GM23338 (cell line): Measurements from ENCODE around the gene CIB4. TPM values are rescaled to one million over a fixed set of nuclear protein-coding genes. Genes with fewer than 3 reads are reported as not detected.

Source experiments
- ATAC-seq: fragments of 200-7000 bp; cut with Tn5 transposase; 3 replicates; pipeline ENCODE4 v1.9.1; 2020
- DNase-seq: peaks from one replicate; pipeline ENCODE4 v3.0.0-alpha.2; 2015; ENCODE audit warnings: low spot score
- H2AFZ ChIP-seq: fragments of 200-600 bp; sonication (generic); 2 replicates; pipeline ENCODE4 v1.8.0; 2016; ENCODE audit warnings: antibody characterized with exemption, mild to moderate bottlenecking, moderate library complexity
- H3F3A ChIP-seq: fragments of 200-600 bp; sonication (generic); replicated peaks from 2 replicates; pipeline ENCODE4 v1.8.0; 2017; ENCODE audit warnings: antibody characterized with exemption, mixed run types, low read depth
- H3K27ac ChIP-seq: fragments of 200-600 bp; sonication (generic); 2 replicates; pipeline ENCODE4 v1.6.1; 2016; ENCODE audit warnings: low read depth
- H3K27me3 ChIP-seq: fragments of 200-600 bp; sonication (generic); 2 replicates; pipeline ENCODE4 v1.8.0; 2016; ENCODE audit warnings: mild to moderate bottlenecking, mixed run types, moderate library complexity; ENCODE audit not compliant: insufficient read depth
- H3K36me3 ChIP-seq: fragments of 200-600 bp; sonication (generic); 2 replicates; pipeline ENCODE4 v1.8.0; 2016; ENCODE audit warnings: mild to moderate bottlenecking; ENCODE audit not compliant: insufficient read depth
- H3K4me1 ChIP-seq: fragments of 200-600 bp; sonication (generic); 2 replicates; pipeline ENCODE4 v1.8.0; 2016; ENCODE audit warnings: mild to moderate bottlenecking, moderate library complexity; ENCODE audit not compliant: insufficient read depth
- H3K4me2 ChIP-seq: fragments of 200-600 bp; sonication (generic); 2 replicates; pipeline ENCODE4 v1.7.1; 2017; ENCODE audit warnings: mixed run types
- H3K4me3 ChIP-seq: fragments of 200-600 bp; sonication (generic); 2 replicates; pipeline ENCODE4 v1.6.1; 2016; ENCODE audit warnings: mixed run types
- H3K79me2 ChIP-seq: fragments of 200-600 bp; sonication (generic); replicated peaks from 2 replicates; pipeline ENCODE4 v1.8.0; 2017; ENCODE audit warnings: mild to moderate bottlenecking; ENCODE audit not compliant: insufficient read depth
- H3K9me2 ChIP-seq: fragments of 200-600 bp; sonication (generic); 2 replicates; pipeline ENCODE4 v1.8.0; 2017; ENCODE audit not compliant: insufficient read depth
- H4K20me1 ChIP-seq: fragments of 200-600 bp; sonication (generic); replicated peaks from 2 replicates; pipeline ENCODE4 v1.8.0; 2017; ENCODE audit warnings: mild to moderate bottlenecking; ENCODE audit not compliant: insufficient read depth
- H3K27ac Mint-ChIP-seq: 2 replicates; pipeline ENCODE4 v1.8.0; 2020; ENCODE audit warnings: inconsistent platforms, mild to moderate bottlenecking, moderate library complexity, mixed read lengths
- H3K27me3 Mint-ChIP-seq: 3 replicates; pipeline ENCODE4 v1.8.0; 2022; ENCODE audit warnings: low read depth, mild to moderate bottlenecking, moderate library complexity, mixed read lengths, inconsistent platforms; ENCODE audit not compliant: insufficient read depth, poor library complexity
- H3K36me3 Mint-ChIP-seq: 3 replicates; pipeline ENCODE4 v1.8.0; 2021; ENCODE audit warnings: low read depth, mild to moderate bottlenecking, inconsistent platforms, moderate library complexity, mixed read lengths
- H3K4me1 Mint-ChIP-seq: 3 replicates; pipeline ENCODE4 v1.8.0; 2020; ENCODE audit warnings: mild to moderate bottlenecking, inconsistent platforms, mixed read lengths
- H3K4me3 Mint-ChIP-seq: 3 replicates; pipeline ENCODE4 v1.8.0; 2021; ENCODE audit warnings: moderate library complexity, mild to moderate bottlenecking, inconsistent platforms, mixed read lengths
- H3K9me3 Mint-ChIP-seq: 3 replicates; pipeline ENCODE4 v1.8.0; 2020; ENCODE audit warnings: moderate library complexity, mild to moderate bottlenecking, inconsistent platforms, mixed read lengths
- CREB1 ChIP-seq: fragments of 250-450 bp; sonication (Bioruptor Pico); IDR thresholded peaks from 2 replicates; pipeline ENCODE4 v1.5.0; 2020; ENCODE audit warnings: low read depth, mild to moderate bottlenecking, moderate library complexity
- CTCF ChIP-seq, 2 experiments: fragments of 200-600 bp in 1 of 2; sonication (generic) in 1 of 2; conservative IDR thresholded peaks; 2 replicates each; pipeline versions ENCODE4 v1.5.1 to v1.6.1; 2016 to 2017; ENCODE audit warnings: antibody characterized with exemption in 2 of 2, low read depth in 2 of 2, mild to moderate bottlenecking in 2 of 2, moderate library complexity in 1 of 2
- ETS1 ChIP-seq: IDR thresholded peaks from 2 replicates; pipeline ENCODE4 v1.6.1; 2016; ENCODE audit warnings: antibody characterized with exemption
- EZH2 ChIP-seq: fragments of 200-600 bp; sonication (generic); IDR thresholded peaks from one replicate; pipeline ENCODE4 v1.8.0; 2017; ENCODE audit warnings: antibody characterized with exemption, mild to moderate bottlenecking, low read depth; ENCODE audit not compliant: unreplicated experiment
- EZH2phosphoT487 ChIP-seq: fragments of 200-600 bp; sonication (generic); IDR thresholded peaks from one replicate; pipeline ENCODE4 v1.8.1; 2018; ENCODE audit warnings: antibody characterized with exemption; ENCODE audit not compliant: unreplicated experiment
- STAT1 ChIP-seq: IDR thresholded peaks from one replicate; pipeline ENCODE4 v1.6.1; 2016; ENCODE audit warnings: antibody characterized with exemption; ENCODE audit not compliant: unreplicated experiment
- polyA plus RNA-seq: library from polyadenylated mRNA; unstranded; fragments of >200 nt; fragmentation: Nextera tagmentation; extraction: Ambion mirVana; gene quantifications from 2 replicates; pipeline ENCODE4 v1.2.1, GENCODE V29; 2016
- total RNA-seq: library from RNA; depleted of rRNA; stranded (reverse); fragments of >200 nt; shearing (Covaris generic); gene quantifications from 2 replicates; pipeline ENCODE4 v1.2.3, GENCODE V29; 2014
- TF ChIP-seq, protein P1 (sequence below): IDR thresholded peaks from one replicate; pipeline ENCODE4 v1.6.1; 2018; ENCODE audit warnings: antibody characterized with exemption; ENCODE audit not compliant: unreplicated experiment
- TF ChIP-seq, protein P2 (sequence below): fragments of 250-450 bp; sonication (Bioruptor Pico); IDR thresholded peaks from 2 replicates; pipeline ENCODE4 v1.5.0; 2020; ENCODE audit warnings: mild to moderate bottlenecking, moderate library complexity

Gene CIB4
- total and polyA plus RNA-seq, 2 experiments from 2014 or later, result not detected

GRCh38 chr2:26533661-26534060 is 107.5 kb downstream of the CIB4 start (continued):
- TF ChIP-seq, protein P1, sequence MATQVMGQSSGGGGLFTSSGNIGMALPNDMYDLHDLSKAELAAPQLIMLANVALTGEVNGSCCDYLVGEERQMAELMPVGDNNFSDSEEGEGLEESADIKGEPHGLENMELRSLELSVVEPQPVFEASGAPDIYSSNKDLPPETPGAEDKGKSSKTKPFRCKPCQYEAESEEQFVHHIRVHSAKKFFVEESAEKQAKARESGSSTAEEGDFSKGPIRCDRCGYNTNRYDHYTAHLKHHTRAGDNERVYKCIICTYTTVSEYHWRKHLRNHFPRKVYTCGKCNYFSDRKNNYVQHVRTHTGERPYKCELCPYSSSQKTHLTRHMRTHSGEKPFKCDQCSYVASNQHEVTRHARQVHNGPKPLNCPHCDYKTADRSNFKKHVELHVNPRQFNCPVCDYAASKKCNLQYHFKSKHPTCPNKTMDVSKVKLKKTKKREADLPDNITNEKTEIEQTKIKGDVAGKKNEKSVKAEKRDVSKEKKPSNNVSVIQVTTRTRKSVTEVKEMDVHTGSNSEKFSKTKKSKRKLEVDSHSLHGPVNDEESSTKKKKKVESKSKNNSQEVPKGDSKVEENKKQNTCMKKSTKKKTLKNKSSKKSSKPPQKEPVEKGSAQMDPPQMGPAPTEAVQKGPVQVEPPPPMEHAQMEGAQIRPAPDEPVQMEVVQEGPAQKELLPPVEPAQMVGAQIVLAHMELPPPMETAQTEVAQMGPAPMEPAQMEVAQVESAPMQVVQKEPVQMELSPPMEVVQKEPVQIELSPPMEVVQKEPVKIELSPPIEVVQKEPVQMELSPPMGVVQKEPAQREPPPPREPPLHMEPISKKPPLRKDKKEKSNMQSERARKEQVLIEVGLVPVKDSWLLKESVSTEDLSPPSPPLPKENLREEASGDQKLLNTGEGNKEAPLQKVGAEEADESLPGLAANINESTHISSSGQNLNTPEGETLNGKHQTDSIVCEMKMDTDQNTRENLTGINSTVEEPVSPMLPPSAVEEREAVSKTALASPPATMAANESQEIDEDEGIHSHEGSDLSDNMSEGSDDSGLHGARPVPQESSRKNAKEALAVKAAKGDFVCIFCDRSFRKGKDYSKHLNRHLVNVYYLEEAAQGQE, result no peak
- no peak for TF ChIP-seq CREB1 (CRISPR knock-in tag)
- TF ChIP-seq STAT1, result no peak
- no peak for TF ChIP-seq ETS1

GRCh38 chr2:26532301-26533250 is 108.6 kb downstream of the CIB4 start:
- Histone ChIP-seq H2AFZ (no peak overlapping the region), H3K4me3 (no peak overlapping the region), H3K4me1 (no peaks in the 10 kb centered on the region), H3K27me3 (no peaks in the 10 kb centered on the region), H3K9me2 (no peaks in the 10 kb centered on the region), H3F3A (no peaks in the 10 kb centered on the region), H3K79me2 (no peaks in the 10 kb centered on the region), H3K4me2 (no peak overlapping the region), H4K20me1 (no peaks in the 10 kb centered on the region), H3K36me3 (no peaks in the 10 kb centered on the region), H3K27ac (no peak overlapping the region)
- DNase-seq (no peak), ATAC-seq (no peak)
- Mint-ChIP-seq H3K4me1 (peaks cover 8% of the 10 kb centered on the region; the same call in 2 of the 3 replicates), H3K27me3 (peaks cover 5% of the 10 kb centered on the region), H3K4me3 (no peak overlapping the region), H3K9me3 (no peaks in the 10 kb centered on the region), H3K36me3 (no peaks in the 10 kb centered on the region), H3K27ac (no peak overlapping the region)
- TF ChIP-seq CTCF (conservative IDR thresholded peaks at IDR 0.05; ENCODE audit: low read depth in 2 of 2) (no peak), EZH2 (no peak), CREB1 (CRISPR knock-in tag) (no peak), EZH2phosphoT487 (no peak), ETS1 (no peak)
- TF ChIP-seq, protein P2, sequence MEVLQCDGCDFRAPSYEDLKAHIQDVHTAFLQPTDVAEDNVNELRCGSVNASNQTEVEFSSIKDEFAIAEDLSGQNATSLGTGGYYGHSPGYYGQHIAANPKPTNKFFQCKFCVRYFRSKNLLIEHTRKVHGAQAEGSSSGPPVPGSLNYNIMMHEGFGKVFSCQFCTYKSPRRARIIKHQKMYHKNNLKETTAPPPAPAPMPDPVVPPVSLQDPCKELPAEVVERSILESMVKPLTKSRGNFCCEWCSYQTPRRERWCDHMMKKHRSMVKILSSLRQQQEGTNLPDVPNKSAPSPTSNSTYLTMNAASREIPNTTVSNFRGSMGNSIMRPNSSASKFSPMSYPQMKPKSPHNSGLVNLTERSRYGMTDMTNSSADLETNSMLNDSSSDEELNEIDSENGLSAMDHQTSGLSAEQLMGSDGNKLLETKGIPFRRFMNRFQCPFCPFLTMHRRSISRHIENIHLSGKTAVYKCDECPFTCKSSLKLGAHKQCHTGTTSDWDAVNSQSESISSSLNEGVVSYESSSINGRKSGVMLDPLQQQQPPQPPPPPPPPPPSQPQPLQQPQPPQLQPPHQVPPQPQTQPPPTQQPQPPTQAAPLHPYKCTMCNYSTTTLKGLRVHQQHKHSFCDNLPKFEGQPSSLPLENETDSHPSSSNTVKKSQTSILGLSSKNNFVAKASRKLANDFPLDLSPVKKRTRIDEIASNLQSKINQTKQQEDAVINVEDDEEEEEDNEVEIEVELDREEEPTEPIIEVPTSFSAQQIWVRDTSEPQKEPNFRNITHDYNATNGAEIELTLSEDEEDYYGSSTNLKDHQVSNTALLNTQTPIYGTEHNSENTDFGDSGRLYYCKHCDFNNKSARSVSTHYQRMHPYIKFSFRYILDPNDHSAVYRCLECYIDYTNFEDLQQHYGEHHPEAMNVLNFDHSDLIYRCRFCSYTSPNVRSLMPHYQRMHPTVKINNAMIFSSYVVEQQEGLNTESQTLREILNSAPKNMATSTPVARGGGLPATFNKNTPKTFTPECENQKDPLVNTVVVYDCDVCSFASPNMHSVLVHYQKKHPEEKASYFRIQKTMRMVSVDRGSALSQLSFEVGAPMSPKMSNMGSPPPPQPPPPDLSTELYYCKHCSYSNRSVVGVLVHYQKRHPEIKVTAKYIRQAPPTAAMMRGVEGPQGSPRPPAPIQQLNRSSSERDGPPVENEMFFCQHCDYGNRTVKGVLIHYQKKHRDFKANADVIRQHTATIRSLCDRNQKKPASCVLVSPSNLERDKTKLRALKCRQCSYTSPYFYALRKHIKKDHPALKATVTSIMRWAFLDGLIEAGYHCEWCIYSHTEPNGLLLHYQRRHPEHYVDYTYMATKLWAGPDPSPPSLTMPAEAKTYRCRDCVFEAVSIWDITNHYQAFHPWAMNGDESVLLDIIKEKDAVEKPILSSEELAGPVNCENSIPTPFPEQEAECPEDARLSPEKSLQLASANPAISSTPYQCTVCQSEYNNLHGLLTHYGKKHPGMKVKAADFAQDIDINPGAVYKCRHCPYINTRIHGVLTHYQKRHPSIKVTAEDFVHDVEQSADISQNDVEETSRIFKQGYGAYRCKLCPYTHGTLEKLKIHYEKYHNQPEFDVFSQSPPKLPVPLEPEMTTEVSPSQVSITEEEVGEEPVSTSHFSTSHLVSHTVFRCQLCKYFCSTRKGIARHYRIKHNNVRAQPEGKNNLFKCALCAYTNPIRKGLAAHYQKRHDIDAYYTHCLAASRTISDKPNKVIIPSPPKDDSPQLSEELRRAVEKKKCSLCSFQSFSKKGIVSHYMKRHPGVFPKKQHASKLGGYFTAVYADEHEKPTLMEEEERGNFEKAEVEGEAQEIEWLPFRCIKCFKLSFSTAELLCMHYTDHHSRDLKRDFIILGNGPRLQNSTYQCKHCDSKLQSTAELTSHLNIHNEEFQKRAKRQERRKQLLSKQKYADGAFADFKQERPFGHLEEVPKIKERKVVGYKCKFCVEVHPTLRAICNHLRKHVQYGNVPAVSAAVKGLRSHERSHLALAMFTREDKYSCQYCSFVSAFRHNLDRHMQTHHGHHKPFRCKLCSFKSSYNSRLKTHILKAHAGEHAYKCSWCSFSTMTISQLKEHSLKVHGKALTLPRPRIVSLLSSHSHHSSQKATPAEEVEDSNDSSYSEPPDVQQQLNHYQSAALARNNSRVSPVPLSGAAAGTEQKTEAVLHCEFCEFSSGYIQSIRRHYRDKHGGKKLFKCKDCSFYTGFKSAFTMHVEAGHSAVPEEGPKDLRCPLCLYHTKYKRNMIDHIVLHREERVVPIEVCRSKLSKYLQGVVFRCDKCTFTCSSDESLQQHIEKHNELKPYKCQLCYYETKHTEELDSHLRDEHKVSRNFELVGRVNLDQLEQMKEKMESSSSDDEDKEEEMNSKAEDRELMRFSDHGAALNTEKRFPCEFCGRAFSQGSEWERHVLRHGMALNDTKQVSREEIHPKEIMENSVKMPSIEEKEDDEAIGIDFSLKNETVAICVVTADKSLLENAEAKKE (CRISPR knock-in tag), result no peak
